Measurements from ENCODE around the gene NINJ1. TPM values are rescaled to one million over a fixed set of nuclear protein-coding genes. Genes with fewer than 3 reads are reported as not detected.
A peak's percentile ranks its signal among the peaks of the same experiment; 100 is the strongest.

NINJ1 gene
- total and polyA plus RNA-seq, 2 donors (not counting 1 experiment from before 2014, with no cell fraction given): 8.3 to 13.2 TPM

GRCh38 chr9:93159601-93160471 lies 25.8 kb upstream of the NINJ1 start:
- DNase-seq (peak; percentile 78), ATAC-seq (ENCODE audit: low read depth) (peak; percentile 98)
- Histone ChIP-seq H3K79me2 (ENCODE audit: control insufficient read depth, insufficient read depth, low read length) (no peaks in the 10 kb centered on the region), H3K27ac (ENCODE audit: low read length in 2 of 2) (no peak overlapping the region), H3K4me1 (ENCODE audit: control insufficient read depth in 2 of 2, insufficient read depth in 2 of 2, low read length in 2 of 2) (peaks cover 4 to 6% of the 10 kb centered on the region in 2 donors), H3K9me3 (ENCODE audit: control extremely low read depth in 1 of 3, control insufficient read depth in 2 of 3, insufficient read depth in 1 of 3, low read length in 2 of 3) (peaks cover 0 to 5% (median 0%) of the 10 kb centered on the region in 3 donors), H2AFZ (ENCODE audit: insufficient read depth, low read depth, low read length, poor library complexity, severe bottlenecking) (peak overlapping the region; percentile 35), H3K27me3 (replicated peaks in 1 of 4; ENCODE audit: control extremely low read depth in 1 of 4, control insufficient read depth in 3 of 4, insufficient read depth in 4 of 4, low read length in 3 of 4) (peaks cover 0 to 3% (median 0%) of the 10 kb centered on the region in 4 experiments), H3K4me2 (replicated peaks; ENCODE audit: low read depth, low read length, poor library complexity, severe bottlenecking) (peak overlapping the region; percentile 9), H3K4me3 (ENCODE audit: control extremely low read depth in 1 of 5, extremely low read depth in 1 of 5, insufficient read depth in 1 of 5, low read depth in 2 of 5, low read length in 4 of 5) (no peak overlapping the region), H3K36me3 (replicated peaks in 1 of 2; ENCODE audit: control extremely low read depth in 1 of 2, control insufficient read depth in 1 of 2, extremely low read depth in 1 of 2, insufficient read depth in 2 of 2, low read length in 1 of 2) (no peaks in the 10 kb centered on the region), H3K9ac (ENCODE audit: low read length) (no peak overlapping the region), H4K20me1 (ENCODE audit: control insufficient read depth, insufficient read depth, low read length, poor library complexity, severe bottlenecking) (no peaks in the 10 kb centered on the region)
- H3K27me3 Mint-ChIP-seq: no peaks in the 10 kb centered on the region
- no peaks in the 10 kb centered on the region for H3K9me3 Mint-ChIP-seq (ENCODE audit: insufficient read depth)
- CTCF ChIA-PET: interaction anchor here (1.3 to 3.8 kb wide), 5 partner anchors 10 to 407 kb away, joined by 5 to 30 read pairs (median 5); no protein-coding TSS in a partner anchor
- no peak overlapping the region for H3K4me3 Mint-ChIP-seq
- POLR2A ChIA-PET: no interaction called here
- 28% methylated on average over 18 of the region's 19 CpGs for WGBS (ENCODE audit: insufficient coverage)
- TF ChIP-seq EZH2 (IDR thresholded peaks at IDR 0.05; ENCODE audit: borderline replicate concordance, insufficient read depth, low read depth, low read length, poor library complexity, severe bottlenecking) (no peak), CTCF (IDR thresholded peaks at IDR 0.05) (peak; percentile 97)
- intact Hi-C loops (cut with micrococcal nuclease): loop anchor here (1.0 to 5.0 kb wide), 2 partner anchors 142 to 1052 kb away; no protein-coding TSS in a partner anchor
- peaks cover 4% of the 10 kb centered on the region for H3K4me1 Mint-ChIP-seq
- no peak overlapping the region for H3K27ac Mint-ChIP-seq
